Panc1 (cell line): ENCODE results near the gene PRKCA. TPM values are rescaled to one million over a fixed set of nuclear protein-coding genes. Genes with fewer than 3 reads are reported as not detected.

ENCODE experiments used
- ATAC-seq: fragments of 200-7000 bp; cut with Tn5 transposase; 2 replicates; pipeline ENCODE4 v1.9.1; 2020; ENCODE audit warnings: mild to moderate bottlenecking, moderate library complexity
- BruUV-seq: library from RNA; stranded (reverse); fragments of 400-500 nt; replicated peaks from 2 replicates; lab custom pipeline; 2021; lab: Mats Ljungman, UMichigan
- CTCF ChIA-PET: fragments of 300-600 bp; sonication (Branson Sonifier 250); formaldehyde crosslinking; loops from one replicate; lab custom pipeline; 2022; ENCODE audit warnings: antibody characterized with exemption; lab: Charles Lee
- POLR2A ChIA-PET: fragments of 300-600 bp; sonication (Branson Sonifier 250); formaldehyde crosslinking; loops from one replicate; lab custom pipeline; 2022; ENCODE audit warnings: antibody characterized with exemption; lab: Charles Lee
- DNase-seq: peaks from one replicate; pipeline ENCODE4 v3.0.0-alpha.2; 2010; ENCODE audit warnings: low read depth, low spot score
- H3K27ac ChIP-seq: 2 replicates; pipeline ENCODE4 v1.5.1; 2011; ENCODE audit warnings: mild to moderate bottlenecking, low read length, inconsistent platforms
- H3K27me3 ChIP-seq: fragments of 200-500 bp; sonication (Bioruptor generic); 2 replicates; pipeline ENCODE4 v1.6.0; 2014; ENCODE audit warnings: low read length, inconsistent platforms; ENCODE audit not compliant: control insufficient read depth, insufficient read depth
- H3K36me3 ChIP-seq: fragments of 200-500 bp; sonication (Bioruptor generic); 2 replicates; pipeline ENCODE4 v1.5.1; 2014; ENCODE audit warnings: inconsistent platforms, mild to moderate bottlenecking, low read length, moderate library complexity; ENCODE audit not compliant: control insufficient read depth, insufficient read depth
- H3K4me1 ChIP-seq: 2 replicates; pipeline ENCODE4 v1.5.1; 2011; ENCODE audit warnings: inconsistent platforms, mild to moderate bottlenecking, low read length, moderate library complexity; ENCODE audit not compliant: control insufficient read depth, insufficient read depth
- H3K4me3 ChIP-seq, 2 experiments: 2 replicates each; pipeline ENCODE4 v1.5.1; 2011 to 2012; ENCODE audit warnings: low read depth in 2 of 2, low read length in 2 of 2, mild to moderate bottlenecking in 2 of 2, inconsistent platforms in 1 of 2, moderate library complexity in 1 of 2
- H3K9me3 ChIP-seq: fragments of 200-500 bp; sonication (Bioruptor generic); 2 replicates; pipeline ENCODE4 v1.5.1; 2014; ENCODE audit warnings: low read depth, mild to moderate bottlenecking, inconsistent platforms, low read length, moderate library complexity; ENCODE audit not compliant: control insufficient read depth, insufficient read depth
- CTCF ChIP-seq: fragments of 450-650 bp; IDR thresholded peaks from 2 replicates; pipeline ENCODE4 v1.5.1; 2017; ENCODE audit warnings: mild to moderate bottlenecking
- POLR2AphosphoS5 ChIP-seq: IDR thresholded peaks from 2 replicates; pipeline ENCODE4 v1.6.1; 2012; ENCODE audit warnings: mild to moderate bottlenecking, low read depth, low read length, moderate library complexity
- REST ChIP-seq, 2 experiments: IDR thresholded peaks; 2 replicates each; pipeline ENCODE4 v1.6.1; 2011 to 2012; ENCODE audit warnings: low read depth in 2 of 2, control low read depth in 1 of 2, low read length in 1 of 2, mild to moderate bottlenecking in 1 of 2, moderate library complexity in 1 of 2; ENCODE audit not compliant: insufficient read depth in 1 of 2
- SIN3A ChIP-seq: IDR thresholded peaks from 2 replicates; pipeline ENCODE4 v1.6.1; 2012; ENCODE audit warnings: low read depth, mild to moderate bottlenecking, low read length, moderate library complexity, borderline replicate concordance; ENCODE audit not compliant: insufficient read depth
- in situ Hi-C: cut with HindIII; loops from 2 replicates; pipeline ENCODE4 v1.10.0; 2016; ENCODE audit warnings: low sequenced_read_pairs, low pct_unique_long_range_greater_than_20kb
- intact Hi-C: fragments of 100-400 bp; cut with micrococcal nuclease; formaldehyde crosslinking; loops from one replicate; pipeline ENCODE4 v1.10.0; 2022; ENCODE audit not compliant: unreplicated experiment
- total RNA-seq: library from RNA; stranded (reverse); gene quantifications from one replicate; pipeline ENCODE4 v1.2.1, GENCODE V29; 2021; ENCODE audit not compliant: unreplicated experiment

Gene PRKCA
- total RNA-seq, 1 experiment from 2014 or later = 53.0 TPM

- intact Hi-C loops (no loop called here), in situ Hi-C loops (no loop called here)
- ChIA-PET CTCF (no interaction called here), POLR2A (no interaction called here)
- no peaks in the 10 kb centered on the region for H3K9me3 ChIP-seq
- ATAC-seq = no peak
- peaks cover 15% of the 10 kb centered on the region; the same call in 1 of the 2 replicates for H3K36me3 ChIP-seq
- no peaks in the 10 kb centered on the region for H3K27me3 ChIP-seq
- no peak for DNase-seq
- H3K4me3 ChIP-seq = no peak overlapping the region
- no peak overlapping the region for H3K27ac ChIP-seq
- TF ChIP-seq CTCF = no peak
- no peak for TF ChIP-seq SIN3A
- TF ChIP-seq POLR2AphosphoS5 = no peak
- TF ChIP-seq REST (IDR thresholded peaks at IDR 0.05; ENCODE audit: insufficient read depth in 1 of 2, low read depth in 2 of 2, low read length in 1 of 2) = no peak
- H3K4me1 ChIP-seq = peaks cover 12% of the 10 kb centered on the region; the same call in 1 of the 2 replicates
- BruUV-seq = no TSS peak
These were observed 7.4 kb downstream of the PRKCA start for GRCh38 chr17:66309793-66310192.

GRCh38 chr17:66310528-66311148 lies 8.2 kb downstream of the PRKCA start:
- BruUV-seq = no TSS peak
- H3K27me3 ChIP-seq = no peaks in the 10 kb centered on the region
- H3K36me3 ChIP-seq = peaks cover 15% of the 10 kb centered on the region; the same call in 1 of the 2 replicates
- H3K4me1 ChIP-seq = peaks cover 12% of the 10 kb centered on the region; the same call in 1 of the 2 replicates
- H3K27ac ChIP-seq = no peak overlapping the region
- in situ Hi-C loops (no loop called here), intact Hi-C loops (no loop called here)
- ChIA-PET CTCF (no interaction called here), POLR2A (interaction anchor here (0.9 kb wide), 1 partner anchor 19 kb away, joined by 6 read pairs; no protein-coding TSS in a partner anchor)
- no peak overlapping the region for H3K4me3 ChIP-seq
- TF ChIP-seq POLR2AphosphoS5 (no peak), CTCF (peak; percentile 52), REST (IDR thresholded peaks at IDR 0.05; ENCODE audit: insufficient read depth in 1 of 2, low read depth in 2 of 2, low read length in 1 of 2) (no peak)
- ATAC-seq = 0 out of 2 replicates have a peak, but pooled peaks have one; percentile 48
- no peaks in the 10 kb centered on the region for H3K9me3 ChIP-seq
- no peak for DNase-seq
